HG03066 (cell line): ENCODE data around the gene LRMDA.
"Not testable (repeated sequence)": the region's sequence is repeated elsewhere in the genome, so short reads cannot be mapped to it uniquely, and the experiment has no call there.

Experiments
- ATAC-seq: cut with Tn5 transposase; IDR thresholded peaks from one replicate; pipeline ENCODE4 v1.9.1; 2021; ENCODE audit warnings: low read depth; ENCODE audit not compliant: unreplicated experiment

Gene LRMDA

GRCh38 chr10:75600833-75601232 lies 169.4 kb downstream of the LRMDA start:
- ATAC-seq: no peak

DNA sequence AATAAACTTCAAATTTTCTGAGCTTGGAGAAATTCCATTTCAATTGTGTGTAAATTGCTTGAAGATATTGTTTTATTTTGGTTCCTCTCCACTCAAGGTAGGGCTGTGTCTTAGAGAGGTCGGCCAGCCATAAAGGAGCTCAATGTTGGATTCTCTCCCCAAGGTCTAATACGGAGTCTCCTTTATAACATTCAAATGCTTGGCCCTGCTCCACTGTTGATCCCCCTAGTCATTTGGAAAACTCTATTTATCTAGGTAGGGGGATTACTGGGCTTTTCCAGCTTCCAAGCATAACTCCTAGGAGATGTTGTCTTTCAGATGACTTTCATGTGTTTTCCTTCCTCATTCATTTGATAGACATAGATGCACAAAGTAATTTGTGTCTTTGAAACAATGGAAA lies 170.9 kb downstream of the LRMDA start:
- ATAC-seq: no peak

GRCh38 chr10:75605096-75605495 lies 173.7 kb downstream of the LRMDA start:
- ATAC-seq: no peak

DNA sequence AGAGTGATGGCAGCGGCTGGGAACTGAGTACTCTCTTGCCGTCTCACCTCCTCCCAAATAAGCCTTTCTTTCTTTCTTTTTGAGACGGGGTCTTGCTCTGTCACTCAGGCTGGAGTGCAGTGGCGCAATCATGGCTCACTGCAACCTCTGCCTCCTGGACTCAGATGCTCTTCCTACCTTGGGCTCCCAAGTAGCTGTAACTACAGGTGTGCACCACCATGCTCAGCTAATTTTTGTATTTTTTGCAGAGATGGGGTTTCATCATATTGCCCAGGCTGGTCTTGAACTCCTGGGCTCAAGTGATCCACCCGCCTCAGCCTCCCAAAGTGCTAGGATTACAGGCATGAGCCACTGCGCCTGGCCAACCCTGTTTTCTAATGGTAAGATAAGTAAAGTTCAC lies 174.4 kb downstream of the LRMDA start:
- ATAC-seq: not testable (repeated sequence)

DNA sequence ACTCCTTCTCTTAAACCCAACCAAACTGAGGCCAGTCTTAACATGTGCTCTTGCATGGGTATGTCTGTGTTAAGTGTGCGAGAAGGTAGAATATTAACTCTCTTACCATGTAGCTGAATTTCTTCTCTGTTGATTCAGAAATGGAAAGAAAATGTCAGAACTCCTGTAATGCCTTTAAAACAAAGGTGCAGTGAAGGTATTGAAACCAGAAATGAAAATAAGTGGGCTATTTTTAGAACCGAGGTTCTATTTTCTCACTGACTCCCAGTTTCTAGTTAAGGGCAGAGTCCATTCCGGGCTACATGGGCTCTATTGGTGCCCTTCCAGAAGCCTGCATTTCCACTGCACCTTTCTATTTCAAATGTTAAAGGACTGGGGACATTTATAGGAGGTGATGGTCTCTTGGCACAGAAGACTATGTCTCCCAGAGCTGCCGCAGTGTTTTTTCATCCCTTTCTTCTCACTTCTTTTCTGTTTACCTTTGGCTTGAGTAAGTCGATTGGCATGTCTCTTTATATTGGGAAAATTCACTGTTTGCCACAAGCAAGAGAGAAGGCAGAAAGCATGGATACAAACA lies 174.9 kb downstream of the LRMDA start:
- peak; percentile 54 for ATAC-seq

DNA sequence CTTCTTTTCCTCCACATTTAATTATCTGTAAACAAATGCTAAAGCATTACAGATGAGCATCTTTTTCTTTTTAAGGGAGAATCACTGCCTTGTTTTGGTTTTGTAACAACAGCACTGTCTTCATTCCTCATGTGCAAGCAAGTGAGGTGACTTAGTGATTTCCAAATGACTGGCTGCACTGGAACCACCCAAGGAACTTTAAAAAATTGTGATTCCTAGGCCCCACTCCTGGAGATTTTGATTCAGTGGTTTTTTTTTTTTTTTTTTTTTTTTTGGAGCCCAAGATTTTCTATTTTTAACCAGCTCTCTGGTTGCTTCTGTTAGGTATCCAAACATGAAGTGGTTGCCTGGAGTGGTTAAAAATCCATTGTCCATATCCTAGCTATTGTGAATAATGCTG lies 176.2 kb downstream of the LRMDA start:
- no peak for ATAC-seq

- ATAC-seq: no peak
Observed at GRCh38 chr10:75610183-75610582, 178.8 kb downstream of the LRMDA start.

GRCh38 chr10:75611172-75611992 lies 180.0 kb downstream of the LRMDA start:
- peak; percentile 33 for ATAC-seq

DNA sequence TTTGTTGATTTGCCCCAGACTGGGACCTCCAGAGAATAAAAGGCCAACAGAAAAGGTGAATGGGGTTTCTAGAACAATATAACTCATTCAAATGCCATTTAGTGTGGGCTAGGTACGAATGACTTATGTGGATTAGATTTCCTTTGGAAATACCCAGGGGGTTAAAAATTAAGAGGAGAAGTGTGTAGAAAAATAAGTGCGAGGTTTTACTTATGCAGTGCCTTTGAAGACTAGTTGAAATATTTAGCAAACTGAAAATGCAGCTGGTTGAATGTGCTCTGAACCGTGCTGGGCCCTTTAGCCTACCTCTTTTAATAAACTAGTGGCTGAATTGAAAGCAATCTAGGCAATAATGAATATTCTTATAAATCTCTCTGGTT lies 180.6 kb downstream of the LRMDA start:
- no peak for ATAC-seq

- ATAC-seq: no peak
Observed at GRCh38 chr10:75612904-75613684, 181.7 kb downstream of the LRMDA start.

GRCh38 chr10:75613685-75614504 lies 182.5 kb downstream of the LRMDA start:
- peak; percentile 47 for ATAC-seq

DNA sequence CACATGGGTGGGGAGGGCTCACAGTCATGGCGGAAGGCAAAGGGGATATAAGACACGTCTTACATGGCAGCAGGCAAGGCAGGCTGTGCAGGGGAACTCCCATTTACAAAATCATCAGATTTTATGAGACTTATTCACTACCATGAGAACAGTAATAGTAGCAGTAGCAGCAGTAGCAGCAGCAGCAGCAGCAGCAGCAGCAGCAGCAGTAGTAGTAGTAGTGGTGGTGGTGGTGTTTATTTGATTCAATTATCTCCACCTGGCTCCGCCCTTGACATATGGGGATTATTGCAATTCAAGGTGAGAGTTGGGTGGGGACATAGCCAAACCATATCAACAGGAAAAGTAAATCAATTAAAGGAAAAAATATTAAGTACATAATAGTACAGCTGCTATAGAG lies 184.7 kb downstream of the LRMDA start:
- ATAC-seq: no peak

GRCh38 chr10:75616874-75617478 lies 185.6 kb downstream of the LRMDA start:
- ATAC-seq: no peak

DNA sequence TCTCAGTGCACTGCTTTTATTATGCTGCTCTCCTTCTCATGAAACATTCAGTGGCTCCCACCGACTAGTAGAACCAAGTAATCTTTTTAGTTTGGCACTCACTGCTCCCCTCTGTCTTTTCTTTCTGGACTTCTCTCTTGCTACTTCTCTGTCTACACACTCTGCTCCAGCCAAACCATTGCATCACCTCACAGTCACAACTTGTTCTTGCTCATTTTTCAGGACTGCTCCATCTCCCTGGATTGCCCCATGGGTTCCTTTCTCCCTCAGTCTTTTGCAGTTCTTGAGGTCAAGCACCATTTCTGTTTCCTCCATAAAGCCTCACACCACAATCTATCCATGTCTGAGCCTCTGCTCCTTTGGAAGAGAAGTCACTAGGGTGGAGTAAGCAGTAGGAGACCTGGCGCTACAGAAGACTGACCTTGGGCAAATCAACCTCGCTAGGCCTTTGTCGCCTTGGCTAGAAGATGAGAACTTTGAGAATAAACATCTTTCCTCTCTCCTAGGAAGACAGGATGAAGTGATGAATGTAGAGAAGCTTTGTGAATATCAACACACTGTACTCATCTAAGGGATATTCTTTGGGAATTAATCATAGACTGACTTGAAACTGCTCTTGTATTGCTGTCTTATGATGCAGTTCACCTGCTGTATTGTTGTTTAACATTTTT lies 186.2 kb downstream of the LRMDA start:
- no peak for ATAC-seq

- no peak for ATAC-seq
Observed at GRCh38 chr10:75619635-75620034, 188.2 kb downstream of the LRMDA start.

DNA sequence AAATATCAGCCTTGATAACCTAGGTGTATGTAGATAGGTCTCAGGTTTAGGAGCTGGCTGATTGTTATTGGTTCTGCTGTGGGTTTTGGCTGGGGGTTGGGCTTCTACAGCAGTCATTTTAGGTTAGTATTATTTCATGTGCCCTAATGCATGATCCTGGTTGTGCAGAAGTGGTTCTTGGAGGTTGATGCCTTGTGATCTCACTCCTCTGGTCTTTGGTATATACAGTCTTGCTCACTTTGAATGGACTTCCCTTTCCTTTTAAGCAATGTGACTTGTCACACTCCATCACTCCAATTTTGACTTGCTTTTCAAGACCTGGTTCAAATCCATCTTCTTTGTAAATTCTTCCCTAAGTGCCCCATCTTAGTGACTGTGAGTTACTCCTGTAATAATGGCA lies 188.9 kb downstream of the LRMDA start:
- no peak for ATAC-seq

GRCh38 chr10:75621003-75621402 lies 189.6 kb downstream of the LRMDA start:
- not testable (repeated sequence) for ATAC-seq

DNA sequence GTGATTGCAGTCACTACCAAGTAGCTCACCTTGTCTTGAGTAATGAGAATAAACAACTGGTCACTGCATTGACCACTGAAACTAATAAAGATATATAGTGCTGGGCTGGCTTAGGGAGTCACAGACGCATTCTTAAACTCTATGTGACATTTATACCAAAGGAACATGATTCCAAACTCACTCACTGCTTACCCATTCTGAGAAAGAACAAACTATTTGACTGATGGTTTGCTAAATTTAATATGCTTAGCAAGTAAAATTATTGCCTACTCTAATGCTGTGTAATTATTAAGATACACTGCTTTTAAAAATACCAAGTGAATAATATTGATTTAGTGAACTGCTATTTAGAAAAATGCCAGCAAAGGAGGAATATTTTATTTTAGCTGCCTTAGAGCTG lies 191.1 kb downstream of the LRMDA start:
- no peak for ATAC-seq

- no peak for ATAC-seq
Observed at GRCh38 chr10:75623310-75624093, 192.1 kb downstream of the LRMDA start.
